ENCODE results near the gene PJA2.

DNA sequence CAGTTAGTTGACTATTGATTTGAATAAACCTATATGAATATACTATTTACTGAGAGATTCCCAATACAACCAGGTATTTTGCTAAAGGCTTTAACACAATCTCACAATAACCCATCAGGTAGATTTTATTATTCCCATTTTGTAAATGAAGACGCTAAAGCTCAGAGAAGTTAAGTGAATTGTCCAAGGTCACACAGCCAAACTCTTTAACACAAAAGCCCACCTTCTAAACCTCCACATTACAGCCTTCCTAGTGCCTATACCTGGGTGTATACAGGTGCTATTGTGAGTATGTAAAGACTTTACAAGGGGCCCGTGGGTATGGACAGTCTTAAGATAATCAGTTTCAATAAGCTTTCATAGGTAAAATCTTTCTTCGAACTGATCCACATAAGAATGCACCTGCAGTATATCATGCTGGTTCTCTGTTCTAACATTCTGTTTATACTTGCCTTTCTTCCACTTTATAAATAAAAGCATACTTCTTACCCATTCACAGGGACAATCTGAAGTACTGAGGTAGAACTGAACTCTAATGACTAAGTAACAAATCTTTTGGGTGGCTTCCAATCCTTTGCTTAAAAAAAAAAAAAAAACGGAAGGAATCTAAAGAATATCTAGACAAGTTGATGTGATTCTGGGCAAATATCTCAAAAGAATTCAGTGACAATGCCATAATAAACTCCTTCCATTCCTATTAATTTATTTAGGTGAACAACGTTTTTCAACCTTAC is 59.1 kb downstream of the PJA2 start:
- TF ChIP-seq POLR2A (IDR thresholded peaks at IDR 0.05): no peak
- no peak for TF ChIP-seq CTCF (IDR thresholded peaks at IDR 0.05)
